Measurements from ENCODE around the gene GSE1.

GSE1 gene

GRCh38 chr16:85594273-85594977 is 18.7 kb upstream of the GSE1 start:
- FAIRE-seq (no peak), DNase-seq (ENCODE audit: insufficient read length) (no peak)
- no peak for TF ChIP-seq TAF1 (IDR thresholded peaks at IDR 0.05; ENCODE audit: borderline replicate concordance, low read depth, low read length)
- TF ChIP-seq POLR2AphosphoS5 (IDR thresholded peaks at IDR 0.05; ENCODE audit: low read depth, low read length): no peak
- no peak for TF ChIP-seq POLR2A (IDR thresholded peaks at IDR 0.05; ENCODE audit: low read depth, low read length)

- no peak for FAIRE-seq
- TF ChIP-seq POLR2A (IDR thresholded peaks at IDR 0.05; ENCODE audit: low read depth, low read length) (no peak), POLR2AphosphoS5 (IDR thresholded peaks at IDR 0.05; ENCODE audit: low read depth, low read length) (no peak), TAF1 (IDR thresholded peaks at IDR 0.05; ENCODE audit: borderline replicate concordance, low read depth, low read length) (no peak)
- DNase-seq (ENCODE audit: insufficient read length): no peak
Observed at GRCh38 chr16:85594978-85595661, 18.0 kb upstream of the GSE1 start.

- TF ChIP-seq TAF1 (IDR thresholded peaks at IDR 0.05; ENCODE audit: borderline replicate concordance, low read depth, low read length): no peak
- no peak for TF ChIP-seq POLR2AphosphoS5 (IDR thresholded peaks at IDR 0.05; ENCODE audit: low read depth, low read length)
- TF ChIP-seq POLR2A (IDR thresholded peaks at IDR 0.05; ENCODE audit: low read depth, low read length): no peak
- DNase-seq (ENCODE audit: insufficient read length): no peak
- no peak for FAIRE-seq
Observed at GRCh38 chr16:85595812-85596502, 17.2 kb upstream of the GSE1 start.

- FAIRE-seq (no peak), DNase-seq (ENCODE audit: insufficient read length) (no peak)
Observed at GRCh38 chr16:85598141-85598540, 15.0 kb upstream of the GSE1 start.

GRCh38 chr16:85600078-85600477 is 13.0 kb upstream of the GSE1 start:
- FAIRE-seq: peak; percentile 27
- no peak for TF ChIP-seq TAF1 (IDR thresholded peaks at IDR 0.05; ENCODE audit: borderline replicate concordance, low read depth, low read length)
- no peak for TF ChIP-seq POLR2AphosphoS5 (IDR thresholded peaks at IDR 0.05; ENCODE audit: low read depth, low read length)
- DNase-seq (ENCODE audit: insufficient read length): no peak

More at GRCh38 chr16:85598141-85598540, 15.0 kb upstream of the GSE1 start:
- no peak for TF ChIP-seq TAF1 (IDR thresholded peaks at IDR 0.05; ENCODE audit: borderline replicate concordance, low read depth, low read length)
- no peak for TF ChIP-seq POLR2AphosphoS5 (IDR thresholded peaks at IDR 0.05; ENCODE audit: low read depth, low read length)
- TF ChIP-seq POLR2A (IDR thresholded peaks at IDR 0.05; ENCODE audit: low read depth, low read length): no peak

GRCh38 chr16:85600530-85601271 is 12.4 kb upstream of the GSE1 start:
- FAIRE-seq: no peak
- TF ChIP-seq POLR2A (IDR thresholded peaks at IDR 0.05; ENCODE audit: low read depth, low read length) (no peak), TAF1 (IDR thresholded peaks at IDR 0.05; ENCODE audit: borderline replicate concordance, low read depth, low read length) (no peak), POLR2AphosphoS5 (IDR thresholded peaks at IDR 0.05; ENCODE audit: low read depth, low read length) (no peak)
- no peak for DNase-seq (ENCODE audit: insufficient read length)

GRCh38 chr16:85601272-85601639 is 11.9 kb upstream of the GSE1 start:
- TF ChIP-seq TAF1 (IDR thresholded peaks at IDR 0.05; ENCODE audit: borderline replicate concordance, low read depth, low read length) (no peak), POLR2AphosphoS5 (IDR thresholded peaks at IDR 0.05; ENCODE audit: low read depth, low read length) (no peak), POLR2A (IDR thresholded peaks at IDR 0.05; ENCODE audit: low read depth, low read length) (no peak)
- DNase-seq (ENCODE audit: insufficient read length) (no peak), FAIRE-seq (no peak)

- DNase-seq (ENCODE audit: insufficient read length) (no peak), FAIRE-seq (no peak)
- no peak for TF ChIP-seq POLR2AphosphoS5 (IDR thresholded peaks at IDR 0.05; ENCODE audit: low read depth, low read length)
- TF ChIP-seq TAF1 (IDR thresholded peaks at IDR 0.05; ENCODE audit: borderline replicate concordance, low read depth, low read length): no peak
- no peak for TF ChIP-seq POLR2A (IDR thresholded peaks at IDR 0.05; ENCODE audit: low read depth, low read length)
Observed at GRCh38 chr16:85601730-85602401, 11.3 kb upstream of the GSE1 start.

- no peak for DNase-seq (ENCODE audit: insufficient read length)
- FAIRE-seq: no peak
- TF ChIP-seq TAF1 (IDR thresholded peaks at IDR 0.05; ENCODE audit: borderline replicate concordance, low read depth, low read length) (no peak), POLR2A (IDR thresholded peaks at IDR 0.05; ENCODE audit: low read depth, low read length) (no peak), POLR2AphosphoS5 (IDR thresholded peaks at IDR 0.05; ENCODE audit: low read depth, low read length) (no peak)
Observed at GRCh38 chr16:85602402-85603202, 10.5 kb upstream of the GSE1 start.

GRCh38 chr16:85603203-85603755 is 9.8 kb upstream of the GSE1 start:
- peak; percentile 85 for FAIRE-seq
- TF ChIP-seq TAF1 (IDR thresholded peaks at IDR 0.05; ENCODE audit: borderline replicate concordance, low read depth, low read length) (no peak), POLR2AphosphoS5 (IDR thresholded peaks at IDR 0.05; ENCODE audit: low read depth, low read length) (no peak), POLR2A (IDR thresholded peaks at IDR 0.05; ENCODE audit: low read depth, low read length) (no peak)
- DNase-seq (ENCODE audit: insufficient read length): no peak

Data from GM12892 (cell line).